ENCODE results near the gene BTBD2.

The BTBD2 gene

DNA sequence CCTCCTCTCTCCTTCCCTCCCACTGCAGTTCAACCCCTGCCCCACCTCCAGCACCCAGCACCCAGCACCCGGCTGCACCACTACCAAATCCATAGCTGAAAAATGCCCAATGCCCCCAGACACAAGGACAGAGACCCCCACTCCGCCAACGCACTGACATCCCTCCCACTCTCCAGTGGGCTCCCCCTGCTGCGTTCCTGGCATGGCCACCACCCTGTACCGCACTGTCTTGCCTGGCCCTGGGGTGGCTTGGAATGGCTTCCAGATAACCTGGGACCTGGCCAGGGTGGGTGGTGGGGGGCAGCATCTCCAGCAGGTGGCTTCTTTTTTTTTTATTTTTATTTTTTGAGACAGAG lies 41.3 kb upstream of the BTBD2 start:
- peak overlapping the region; percentile 100 for H3K27ac ChIP-seq
- ChIA-PET POLR2A (ENCODE audit: low non-redundant PET) (no interaction called here), CTCF (no interaction called here)
- TF ChIP-seq CTCF (conservative IDR thresholded peaks at IDR 0.05; ENCODE audit: low read depth), result no peak
- DNase-seq (ENCODE audit: low spot score), result no peak

GRCh38 chr19:2055931-2056836 lies 40.7 kb upstream of the BTBD2 start:
- ChIA-PET POLR2A (ENCODE audit: low non-redundant PET) (interaction anchor here (0.7 kb wide), 1 partner anchor 9 kb away, joined by 3 read pairs; no protein-coding TSS in a partner anchor), CTCF (no interaction called here)
- TF ChIP-seq CTCF (conservative IDR thresholded peaks at IDR 0.05; ENCODE audit: low read depth), result 0 out of 2 replicates have a peak, but pooled peaks have one; percentile 8
- no peak for DNase-seq (ENCODE audit: low spot score)
- H3K27ac ChIP-seq, result peak overlapping the region; percentile 100

DNA sequence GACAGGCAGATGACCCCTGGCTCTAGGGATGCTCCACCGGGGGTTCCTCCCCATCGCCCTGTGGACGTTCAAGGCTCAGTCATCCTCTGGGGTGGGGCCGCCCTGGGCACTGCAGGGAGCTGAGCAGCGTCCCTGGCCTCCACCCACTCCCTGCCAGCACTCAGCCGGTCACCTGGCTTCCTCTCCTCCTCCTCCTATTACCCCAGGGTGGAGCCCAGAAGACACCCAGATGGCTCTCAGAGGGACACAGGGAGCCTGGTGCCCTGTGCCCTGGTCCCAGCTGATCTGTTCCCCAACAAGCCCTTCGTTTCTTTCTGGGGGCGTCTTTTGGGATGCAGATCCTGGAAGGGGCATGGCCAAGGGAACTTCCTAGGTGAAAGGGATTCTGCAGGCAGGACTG lies 39.2 kb upstream of the BTBD2 start:
- ChIA-PET POLR2A (ENCODE audit: low non-redundant PET) (no interaction called here), CTCF (no interaction called here)
- DNase-seq (ENCODE audit: low spot score), result no peak
- no peak for TF ChIP-seq CTCF (conservative IDR thresholded peaks at IDR 0.05; ENCODE audit: low read depth)
- H3K27ac ChIP-seq, result peak overlapping the region; percentile 100

GRCh38 chr19:2053601-2054389 lies 38.3 kb upstream of the BTBD2 start:
- H3K27ac ChIP-seq, result peak overlapping the region; percentile 100
- DNase-seq (ENCODE audit: low spot score), result no peak

DNA sequence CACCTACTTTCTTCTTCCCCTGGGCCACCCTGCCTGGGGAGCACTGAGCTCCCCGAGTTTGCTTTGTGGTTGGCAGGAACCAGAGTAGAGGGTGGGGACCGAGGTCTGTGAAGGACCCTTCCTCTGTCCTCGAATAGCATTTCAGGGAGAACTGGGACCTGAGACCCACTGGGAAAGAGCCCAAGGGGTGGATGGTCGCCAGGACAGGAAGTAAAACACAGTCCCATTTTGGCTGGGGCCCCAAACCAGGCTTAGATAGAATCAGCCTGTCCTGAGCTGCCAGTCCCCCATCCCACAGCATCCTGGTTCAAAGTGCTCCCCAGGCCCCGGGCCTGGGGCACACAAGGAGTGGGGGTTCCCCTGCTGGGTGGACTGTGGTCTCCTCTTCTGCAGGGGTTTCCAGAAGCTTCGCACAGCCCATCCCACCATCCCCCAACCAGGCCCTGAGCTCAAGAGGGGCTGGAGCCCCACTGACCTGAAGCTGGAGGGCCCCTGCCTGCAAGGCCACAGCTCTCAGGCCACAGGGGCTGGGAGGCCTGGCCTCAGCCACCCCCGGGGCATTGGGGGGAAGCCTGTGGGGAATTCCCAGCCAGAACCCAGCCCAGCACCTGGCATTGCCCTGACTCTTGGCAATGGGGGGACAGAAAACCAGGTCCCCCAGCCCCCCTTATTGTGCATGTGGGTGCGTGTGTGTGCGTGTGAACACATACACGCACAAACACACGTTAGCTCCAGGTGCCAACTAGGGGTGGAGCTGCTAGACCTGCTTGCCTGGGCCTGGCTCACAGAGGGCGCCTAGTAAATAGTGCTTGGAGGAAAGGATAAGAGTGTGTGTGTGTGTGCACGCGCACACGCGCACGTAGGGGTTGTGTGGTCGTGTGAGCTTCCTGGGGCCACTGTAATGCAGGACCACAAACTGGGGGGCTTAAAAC lies 36.5 kb upstream of the BTBD2 start:
- no peak for DNase-seq (ENCODE audit: low spot score)
- peak overlapping the region; percentile 100 for H3K27ac ChIP-seq
- TF ChIP-seq CTCF (conservative IDR thresholded peaks at IDR 0.05; ENCODE audit: low read depth), result no peak
- ChIA-PET CTCF (interaction anchor here (0.6 to 1.1 kb wide), 3 partner anchors 8 to 222 kb away, joined by 3 to 4 read pairs (median 3); no protein-coding TSS in a partner anchor), POLR2A (ENCODE audit: low non-redundant PET) (interaction anchor here (0.6 kb wide), 3 partner anchors 38 to 1336 kb away, joined by 3 to 7 read pairs (median 3); no protein-coding TSS in a partner anchor)

More at GRCh38 chr19:2053601-2054389, 38.3 kb upstream of the BTBD2 start:
- ChIA-PET POLR2A (ENCODE audit: low non-redundant PET) (no interaction called here), CTCF (interaction anchor here (0.6 to 1.1 kb wide), 2 partner anchors 10 to 39 kb away, joined by 3 to 5 read pairs; no protein-coding TSS in a partner anchor)
- no peak for TF ChIP-seq CTCF (conservative IDR thresholded peaks at IDR 0.05; ENCODE audit: low read depth)

All from RWPE1 (cell line).